Uterus (tissue), 2 donors: ENCODE data around the gene SYN1.

Experiments
- CTCF ChIP-seq, 4 experiments: fragments of 200-600 bp in 2 of 4; fragments of 450-650 bp in 2 of 4; sonication (generic) in 2 of 4; IDR thresholded peaks; one replicate each; pipeline ENCODE4 v1.5.1; 2016 to 2019; ENCODE audit warnings: antibody characterized with exemption in 4 of 4, mild to moderate bottlenecking in 2 of 4, moderate library complexity in 1 of 4
- POLR2A ChIP-seq, 2 donors: fragments of 450-650 bp; IDR thresholded peaks; one replicate each; pipeline ENCODE4 v1.6.1; 2016; ENCODE audit warnings: antibody characterized with exemption in 2 of 2, mild to moderate bottlenecking in 1 of 2, moderate library complexity in 1 of 2

GRCh38 chrX:47621851-47622250 lies 2.2 kb upstream of the SYN1 start:
- TF ChIP-seq POLR2A (IDR thresholded peaks at IDR 0.05) (no peak), CTCF (IDR thresholded peaks at IDR 0.05) (no peak)
